GM19438 (cell line): ENCODE measurements around the gene ATP13A3.

Source experiments
- ATAC-seq: cut with Tn5 transposase; IDR thresholded peaks from one replicate; pipeline ENCODE4 v1.9.1; 2021; ENCODE audit warnings: low read depth; ENCODE audit not compliant: unreplicated experiment

The ATP13A3 gene

GRCh38 chr3:194396859-194397756, 89.7 kb downstream of the ATP13A3 start:
- peak; percentile 59 for ATAC-seq

- no peak for ATAC-seq
Measured at GRCh38 chr3:194396539-194396858, 90.3 kb downstream of the ATP13A3 start.

- no peak for ATAC-seq
Measured at GRCh38 chr3:194395778-194396538, 90.8 kb downstream of the ATP13A3 start.

- ATAC-seq, result no peak
Measured at GRCh38 chr3:194395212-194395611, 91.6 kb downstream of the ATP13A3 start.

GRCh38 chr3:194392576-194392975, 94.2 kb downstream of the ATP13A3 start:
- no peak for ATAC-seq

GRCh38 chr3:194390835-194391234, 96.0 kb downstream of the ATP13A3 start:
- ATAC-seq, result no peak

GRCh38 chr3:194389269-194389668, 97.5 kb downstream of the ATP13A3 start:
- ATAC-seq, result no peak

- ATAC-seq, result no peak
Measured at GRCh38 chr3:194387926-194388418, 98.8 kb downstream of the ATP13A3 start.

- ATAC-seq, result no peak
Measured at GRCh38 chr3:194387276-194387675, 99.5 kb downstream of the ATP13A3 start.

- ATAC-seq, result no peak
Measured at GRCh38 chr3:194386648-194387047, 100.2 kb downstream of the ATP13A3 start.

GRCh38 chr3:194386066-194386465, 100.7 kb downstream of the ATP13A3 start:
- ATAC-seq, result no peak

- no peak for ATAC-seq
Measured at GRCh38 chr3:194384569-194385001, 102.2 kb downstream of the ATP13A3 start.

GRCh38 chr3:194384156-194384555, 102.6 kb downstream of the ATP13A3 start:
- no peak for ATAC-seq

- no peak for ATAC-seq
Measured at GRCh38 chr3:194383276-194383940, 103.4 kb downstream of the ATP13A3 start.

- no peak for ATAC-seq
Measured at GRCh38 chr3:194382892-194383223, 103.9 kb downstream of the ATP13A3 start.

- ATAC-seq, result no peak
Measured at GRCh38 chr3:194382196-194382891, 104.5 kb downstream of the ATP13A3 start.

- ATAC-seq, result no peak
Measured at GRCh38 chr3:194381460-194381875, 105.3 kb downstream of the ATP13A3 start.

GRCh38 chr3:194380326-194380725, 106.5 kb downstream of the ATP13A3 start:
- ATAC-seq, result no peak

GRCh38 chr3:194379651-194380050, 107.2 kb downstream of the ATP13A3 start:
- no peak for ATAC-seq

GRCh38 chr3:194379231-194379630, 107.6 kb downstream of the ATP13A3 start:
- no peak for ATAC-seq

- no peak for ATAC-seq
Measured at GRCh38 chr3:194377708-194378107, 109.1 kb downstream of the ATP13A3 start.
